HCT116 (cell line): ENCODE data around the gene ZNF497. TPM values are rescaled to one million over a fixed set of nuclear protein-coding genes. Genes with fewer than 3 reads are reported as not detected.
A peak's percentile ranks its signal among the peaks of the same experiment; 100 is the strongest.

Source experiments
- ATAC-seq: fragments of 200-7000 bp; cut with Tn5 transposase; 2 replicates; pipeline ENCODE4 v1.9.1; 2020; ENCODE audit warnings: mild to moderate bottlenecking, moderate library complexity
- BruUV-seq: library from RNA; stranded (reverse); fragments of 400-500 nt; replicated peaks from 2 replicates; lab custom pipeline; 2021; lab: Mats Ljungman, UMichigan
- CTCF ChIA-PET: fragments of 300-600 bp; sonication (Branson Sonifier 250); formaldehyde crosslinking; loops from one replicate; lab custom pipeline; 2021; ENCODE audit warnings: antibody characterized with exemption; lab: Charles Lee
- POLR2A ChIA-PET: fragments of 300-600, 350-600 bp; sonication (Branson Sonifier 250); formaldehyde crosslinking; loops from one replicate; lab custom pipeline; 2021; ENCODE audit warnings: antibody characterized with exemption; lab: Charles Lee
- RAD21 ChIA-PET, 2 experiments: fragments of 300-600 bp; sonication (Branson Sonifier 250); formaldehyde crosslinking; loops; one replicate each; lab custom pipeline; 2023; ENCODE audit warnings: low total read pairs in 2 of 2; ENCODE audit not compliant: uncharacterized antibody in 2 of 2, unreplicated experiment in 2 of 2, low non-redundant PET in 1 of 2; lab: Charles Lee
- DNase-seq: peaks from one replicate; pipeline ENCODE4 v3.0.0-alpha.2; 2010; ENCODE audit warnings: low read depth, low spot score
- H2AFZ ChIP-seq: fragments of 200-600 bp; shearing (Covaris generic), sonication (generic); 2 replicates; pipeline ENCODE4 v1.6.1; 2017; ENCODE audit warnings: low read depth, mixed run types, mixed read lengths, antibody characterized with exemption, low read length; ENCODE audit not compliant: poor library complexity, severe bottlenecking
- H3K27ac ChIP-seq: 2 replicates; pipeline ENCODE4 v1.5.1; 2012; ENCODE audit warnings: low read depth, low read length
- H3K27me3 ChIP-seq: fragments of 200-600 bp; sonication (generic); 2 replicates; pipeline ENCODE4 v1.6.1; 2016; ENCODE audit warnings: mixed run types, low read length, mixed read lengths; ENCODE audit not compliant: insufficient read depth
- H3K36me3 ChIP-seq, 2 experiments: fragments of 200-500 bp in 1 of 2; fragments of 200-600 bp in 1 of 2; sonication (Bioruptor generic) in 1 of 2; sonication (generic) in 1 of 2; 2 replicates each; pipeline versions ENCODE4 v1.5.1 to v1.6.1; 2014 to 2016; ENCODE audit warnings: low read length in 2 of 2, inconsistent platforms in 1 of 2, mixed read lengths in 1 of 2, mixed run types in 1 of 2; ENCODE audit not compliant: insufficient read depth in 2 of 2, control insufficient read depth in 1 of 2
- H3K4me1 ChIP-seq, 2 experiments: fragments of 200-600 bp in 1 of 2; sonication (generic) in 1 of 2; 2 replicates each; pipeline versions ENCODE4 v1.5.1 to v1.6.1; 2012 to 2017; ENCODE audit warnings: low read length in 2 of 2, inconsistent platforms in 1 of 2, mild to moderate bottlenecking in 1 of 2, mixed read lengths in 1 of 2, mixed run types in 1 of 2, moderate library complexity in 1 of 2; ENCODE audit not compliant: insufficient read depth in 2 of 2, control insufficient read depth in 1 of 2
- H3K4me2 ChIP-seq: fragments of 200-600 bp; sonication (generic); 2 replicates; pipeline ENCODE4 v1.6.1; 2017; ENCODE audit warnings: mixed run types, low read length, mixed read lengths
- H3K4me3 ChIP-seq, 2 experiments: fragments of 200-600 bp in 1 of 2; sonication (generic) in 1 of 2; replicated peaks in 1 of 2; 2 replicates each; pipeline ENCODE4 v1.5.1; 2011 to 2016; ENCODE audit warnings: low read length in 2 of 2, control low read depth in 1 of 2, low read depth in 1 of 2, mild to moderate bottlenecking in 1 of 2, mixed read lengths in 1 of 2, mixed run types in 1 of 2
- H3K79me2 ChIP-seq: fragments of 200-600 bp; sonication (generic); 2 replicates; pipeline ENCODE4 v1.6.1; 2017; ENCODE audit warnings: mild to moderate bottlenecking, mixed run types, low read length, moderate library complexity, mixed read lengths; ENCODE audit not compliant: insufficient read depth
- H3K9ac ChIP-seq: fragments of 200-600 bp; sonication (generic); 2 replicates; pipeline ENCODE4 v1.6.1; 2016; ENCODE audit warnings: low read length, mixed read lengths
- H3K9me2 ChIP-seq: fragments of 200-600 bp; sonication (generic), shearing (Covaris generic); 2 replicates; pipeline ENCODE4 v1.6.1; 2017; ENCODE audit warnings: mixed run types, mild to moderate bottlenecking, moderate library complexity; ENCODE audit not compliant: insufficient read depth
- H3K9me3 ChIP-seq, 2 experiments: fragments of 200-500 bp in 1 of 2; fragments of 200-600 bp in 1 of 2; sonication (Bioruptor generic) in 1 of 2; sonication (generic) in 1 of 2; 2 replicates each; pipeline ENCODE4 v1.6.1; 2014 to 2017; ENCODE audit warnings: low read length in 2 of 2, mixed read lengths in 2 of 2, inconsistent platforms in 1 of 2, low read depth in 1 of 2, mild to moderate bottlenecking in 1 of 2, mixed run types in 1 of 2, moderate library complexity in 1 of 2; ENCODE audit not compliant: control insufficient read depth in 1 of 2, insufficient read depth in 1 of 2
- H4K20me1 ChIP-seq: fragments of 200-600 bp; sonication (generic), shearing (Covaris generic); 2 replicates; pipeline ENCODE4 v1.6.1; 2017; ENCODE audit warnings: mixed run types, mild to moderate bottlenecking, moderate library complexity; ENCODE audit not compliant: insufficient read depth
- CTCF ChIP-seq, 3 experiments: fragments of 200-600 bp in 1 of 3; sonication (generic) in 1 of 3; IDR thresholded peaks in 2 of 3; conservative IDR thresholded peaks in 1 of 3; 2 replicates each; pipeline ENCODE4 v1.5.1; 2012 to 2017; ENCODE audit warnings: low read depth in 2 of 3, low read length in 2 of 3, antibody characterized with exemption in 1 of 3, borderline replicate concordance in 1 of 3, control low read depth in 1 of 3, mild to moderate bottlenecking in 1 of 3, mixed read lengths in 1 of 3, mixed run types in 1 of 3, moderate library complexity in 1 of 3; ENCODE audit not compliant: insufficient read depth in 1 of 3
- EGR1 ChIP-seq: IDR thresholded peaks from 2 replicates; pipeline ENCODE4 v1.6.1; 2012; ENCODE audit warnings: low read depth
- POLR2AphosphoS5 ChIP-seq: IDR thresholded peaks from 2 replicates; pipeline ENCODE4 v1.6.1; 2011; ENCODE audit warnings: mild to moderate bottlenecking, low read depth, low read length, moderate library complexity
- ZFX ChIP-seq: fragments of 450-650 bp; IDR thresholded peaks from 2 replicates; pipeline ENCODE4 v1.6.1; 2017
- intact Hi-C: fragments of 100-400 bp; cut with micrococcal nuclease; formaldehyde crosslinking; loops from 2 replicates; pipeline ENCODE4 v1.10.0; 2022
- total RNA-seq: library from RNA; stranded (reverse); gene quantifications from one replicate; pipeline ENCODE4 v1.2.1, GENCODE V29; 2021; ENCODE audit not compliant: unreplicated experiment

Gene ZNF497
- total RNA-seq, 1 experiment from 2014 or later = 5.1 TPM

- Histone ChIP-seq H3K9me2 (no peaks in the 10 kb centered on the region), H3K9me3 (no peaks in the 10 kb centered on the region), H3K27ac (peak overlapping the region; percentile 93), H3K4me2 (peak overlapping the region; percentile 96), H2AFZ (no peak overlapping the region), H3K36me3 (no peaks in the 10 kb centered on the region), H3K4me3 (peak overlapping the region; percentile 93 to 99), H3K27me3 (no peaks in the 10 kb centered on the region), H4K20me1 (no peaks in the 10 kb centered on the region), H3K79me2 (peaks cover 45% of the 10 kb centered on the region), H3K9ac (peak overlapping the region; percentile 86), H3K4me1 (peaks cover 16 to 30% of the 10 kb centered on the region in 2 experiments)
- DNase-seq = no peak
- ChIA-PET POLR2A (interaction anchor here (1.0 kb wide), 2 partner anchors 31 to 112 kb away, joined by 4 to 5 read pairs; partner anchors contain the start of gene ZBTB45), CTCF (no interaction called here), RAD21 (no interaction called here)
- intact Hi-C loops = loop anchor here (1.0 to 5.0 kb wide), 3 partner anchors 45 to 80 kb away; partner anchors contain the start of genes ZNF324B and ZSCAN22
- ATAC-seq = peak; percentile 37
- TF ChIP-seq ZFX (0 out of 2 replicates have a peak, but pooled peaks have one; percentile 25), CTCF (IDR thresholded peaks at IDR 0.05 in 2 of 3, conservative IDR thresholded peaks at IDR 0.05 in 1 of 3; ENCODE audit: borderline replicate concordance in 1 of 3, insufficient read depth in 1 of 3, low read depth in 2 of 3, low read length in 2 of 3) (no peak)
- BruUV-seq = TSS peak; percentile 91
These were observed 45.2 kb upstream of the ZNF497 start for GRCh38 chr19:58407658-58408151.

GRCh38 chr19:58406818-58407657, 44.5 kb upstream of the ZNF497 start:
- H3K27me3 ChIP-seq = no peaks in the 10 kb centered on the region
- BruUV-seq = no TSS peak
- H3K9me3 ChIP-seq = no peaks in the 10 kb centered on the region
- peaks cover 46% of the 10 kb centered on the region for H3K79me2 ChIP-seq
- H3K27ac ChIP-seq = peak overlapping the region; percentile 93
- H3K9ac ChIP-seq = peak overlapping the region; percentile 86
- H3K4me2 ChIP-seq = peak overlapping the region; percentile 96
- H3K4me3 ChIP-seq = peak overlapping the region; percentile 93 to 99
- CTCF ChIA-PET = interaction anchor here (0.9 kb wide), 1 partner anchor 113 kb away, joined by 3 read pairs; the partner anchor contains the start of gene ZBTB45
- no peaks in the 10 kb centered on the region for H3K9me2 ChIP-seq
- no peaks in the 10 kb centered on the region for H3K36me3 ChIP-seq
- RAD21 ChIA-PET = no interaction called here
- DNase-seq = no peak
- intact Hi-C loops = loop anchor here (5.0 kb wide), 2 partner anchors 45 to 80 kb away; partner anchors contain the start of genes ZNF324B and ZSCAN22
- peak; percentile 38; the same call in 1 of the 2 replicates for TF ChIP-seq POLR2AphosphoS5
- no peak for TF ChIP-seq EGR1
- TF ChIP-seq CTCF (IDR thresholded peaks at IDR 0.05 in 2 of 3, conservative IDR thresholded peaks at IDR 0.05 in 1 of 3; ENCODE audit: borderline replicate concordance in 1 of 3, insufficient read depth in 1 of 3, low read depth in 2 of 3, low read length in 2 of 3) = peak in 2 of 3 experiments; percentile 61 to 73; a peak in 4 of 6 replicates
- TF ChIP-seq, all 23 proteins: peak for 2
- Histone ChIP-seq H3K4me1 (peaks cover 20 to 35% of the 10 kb centered on the region in 2 experiments), H2AFZ (no peak overlapping the region), H4K20me1 (no peaks in the 10 kb centered on the region)
- POLR2A ChIA-PET = no interaction called here
- ATAC-seq = peak; percentile 23
